PFSK-1 (cell line): ENCODE data around the gene OTUD1.

ENCODE experiments used
- POLR2AphosphoS5 ChIP-seq: IDR thresholded peaks from 2 replicates; pipeline ENCODE4 v1.6.1; 2012; ENCODE audit warnings: low read depth, mild to moderate bottlenecking, control low read depth, low read length, moderate library complexity
- SIN3A ChIP-seq: IDR thresholded peaks from 2 replicates; pipeline ENCODE4 v1.6.1; 2012; ENCODE audit warnings: mild to moderate bottlenecking, low read length, moderate library complexity, borderline replicate concordance; ENCODE audit not compliant: insufficient read depth
- TF ChIP-seq, protein P1 (sequence below), 2 experiments: IDR thresholded peaks; 2 replicates each; pipeline versions ENCODE4 v1.6.1 to v1.8.0; 2011 to 2012; ENCODE audit warnings: low read depth in 2 of 2, low read length in 2 of 2, control low read depth in 1 of 2, inconsistent platforms in 1 of 2, mild to moderate bottlenecking in 1 of 2, moderate library complexity in 1 of 2; ENCODE audit not compliant: insufficient read depth in 1 of 2

DNA sequence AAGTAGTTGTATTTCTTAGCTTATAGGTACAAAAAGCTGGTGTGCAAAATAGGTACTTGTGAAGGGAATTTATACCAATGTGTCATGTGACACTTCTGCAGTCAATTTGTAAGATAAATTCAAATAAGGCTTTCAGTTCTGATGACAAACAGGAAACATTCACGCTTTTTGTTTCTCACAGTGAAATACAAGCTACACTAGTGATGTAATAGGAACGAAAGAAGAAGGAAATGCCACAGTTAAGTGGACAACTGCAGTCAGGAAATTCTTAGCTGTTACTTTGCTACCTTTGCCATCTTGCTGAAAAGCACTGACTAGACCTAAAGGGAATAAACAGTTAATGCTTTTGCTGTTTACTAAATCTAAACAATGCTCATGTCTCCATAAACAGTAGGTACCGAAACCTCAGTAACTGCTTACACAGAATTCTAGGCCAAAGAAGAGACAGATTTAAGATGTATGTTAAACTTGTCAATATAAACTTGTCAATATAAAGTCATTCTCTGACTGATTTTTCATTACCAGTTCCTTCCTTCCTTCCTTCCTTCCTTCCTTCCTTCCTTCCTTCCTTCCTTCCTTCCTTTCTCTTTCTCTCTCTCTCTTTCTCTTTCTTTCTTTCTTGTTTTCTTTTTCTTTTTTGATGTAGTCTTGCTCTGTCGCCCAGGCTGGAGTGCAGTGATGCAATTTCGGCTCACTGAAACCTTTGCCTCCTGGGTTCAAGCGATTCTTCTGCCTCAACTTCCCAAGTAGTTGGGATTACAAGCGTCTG is 10.1 kb downstream of the OTUD1 start:
- TF ChIP-seq SIN3A (no peak), POLR2AphosphoS5 (no peak)
- TF ChIP-seq, protein P1, sequence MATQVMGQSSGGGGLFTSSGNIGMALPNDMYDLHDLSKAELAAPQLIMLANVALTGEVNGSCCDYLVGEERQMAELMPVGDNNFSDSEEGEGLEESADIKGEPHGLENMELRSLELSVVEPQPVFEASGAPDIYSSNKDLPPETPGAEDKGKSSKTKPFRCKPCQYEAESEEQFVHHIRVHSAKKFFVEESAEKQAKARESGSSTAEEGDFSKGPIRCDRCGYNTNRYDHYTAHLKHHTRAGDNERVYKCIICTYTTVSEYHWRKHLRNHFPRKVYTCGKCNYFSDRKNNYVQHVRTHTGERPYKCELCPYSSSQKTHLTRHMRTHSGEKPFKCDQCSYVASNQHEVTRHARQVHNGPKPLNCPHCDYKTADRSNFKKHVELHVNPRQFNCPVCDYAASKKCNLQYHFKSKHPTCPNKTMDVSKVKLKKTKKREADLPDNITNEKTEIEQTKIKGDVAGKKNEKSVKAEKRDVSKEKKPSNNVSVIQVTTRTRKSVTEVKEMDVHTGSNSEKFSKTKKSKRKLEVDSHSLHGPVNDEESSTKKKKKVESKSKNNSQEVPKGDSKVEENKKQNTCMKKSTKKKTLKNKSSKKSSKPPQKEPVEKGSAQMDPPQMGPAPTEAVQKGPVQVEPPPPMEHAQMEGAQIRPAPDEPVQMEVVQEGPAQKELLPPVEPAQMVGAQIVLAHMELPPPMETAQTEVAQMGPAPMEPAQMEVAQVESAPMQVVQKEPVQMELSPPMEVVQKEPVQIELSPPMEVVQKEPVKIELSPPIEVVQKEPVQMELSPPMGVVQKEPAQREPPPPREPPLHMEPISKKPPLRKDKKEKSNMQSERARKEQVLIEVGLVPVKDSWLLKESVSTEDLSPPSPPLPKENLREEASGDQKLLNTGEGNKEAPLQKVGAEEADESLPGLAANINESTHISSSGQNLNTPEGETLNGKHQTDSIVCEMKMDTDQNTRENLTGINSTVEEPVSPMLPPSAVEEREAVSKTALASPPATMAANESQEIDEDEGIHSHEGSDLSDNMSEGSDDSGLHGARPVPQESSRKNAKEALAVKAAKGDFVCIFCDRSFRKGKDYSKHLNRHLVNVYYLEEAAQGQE (IDR thresholded peaks at IDR 0.05; ENCODE audit: insufficient read depth in 1 of 2, low read depth in 2 of 2, low read length in 2 of 2) = no peak
